GM11168 (cell line): ENCODE measurements around the gene CCDC47.

Experiments used
- in situ Hi-C: fragments of 300-500 bp; cut with MboI; formaldehyde crosslinking; loops from one replicate; pipeline ENCODE4 v1.12.0; 2022; ENCODE audit warnings: low sequenced_read_pairs; ENCODE audit not compliant: unreplicated experiment

CCDC47 gene

DNA sequence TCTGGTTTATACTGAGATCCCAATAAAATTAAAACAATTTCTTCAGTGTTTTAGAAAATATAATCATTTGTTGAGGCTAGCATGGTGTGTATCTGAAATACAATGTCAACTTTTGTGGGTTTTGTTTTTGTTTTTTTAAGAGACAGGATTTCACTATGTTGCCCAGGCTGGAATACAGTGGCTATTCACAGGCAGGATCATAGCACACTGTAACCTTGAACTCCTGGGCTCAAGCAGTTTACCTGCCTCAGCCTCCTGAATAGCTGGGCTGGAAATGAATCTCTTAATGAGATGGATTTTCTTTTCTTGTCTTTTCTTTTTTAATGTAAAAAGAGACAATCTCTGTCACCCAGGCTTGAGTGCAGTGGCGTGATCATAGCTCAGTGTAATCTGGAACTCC, 12.7 kb upstream of the CCDC47 start:
- in situ Hi-C loops: no loop called here

DNA sequence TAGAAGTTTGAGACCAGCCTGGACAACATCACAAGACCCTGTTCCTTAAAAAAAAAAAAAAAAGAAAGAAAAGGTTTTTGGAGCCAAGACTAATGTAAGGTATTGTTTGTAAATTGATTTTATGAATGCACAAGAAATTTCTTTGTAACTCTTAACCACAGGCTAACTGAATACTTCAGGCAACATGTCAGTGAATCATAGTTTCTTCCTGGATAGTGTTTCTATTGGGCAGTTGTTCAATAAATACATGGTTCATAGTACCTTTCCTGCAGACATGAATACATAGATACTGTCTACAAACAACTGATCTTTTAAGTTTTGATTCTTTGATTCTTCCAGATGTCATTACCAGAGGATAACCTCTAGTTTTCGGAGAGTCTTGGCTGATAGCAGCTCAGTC, 12.2 kb upstream of the CCDC47 start:
- in situ Hi-C loops: no loop called here

DNA sequence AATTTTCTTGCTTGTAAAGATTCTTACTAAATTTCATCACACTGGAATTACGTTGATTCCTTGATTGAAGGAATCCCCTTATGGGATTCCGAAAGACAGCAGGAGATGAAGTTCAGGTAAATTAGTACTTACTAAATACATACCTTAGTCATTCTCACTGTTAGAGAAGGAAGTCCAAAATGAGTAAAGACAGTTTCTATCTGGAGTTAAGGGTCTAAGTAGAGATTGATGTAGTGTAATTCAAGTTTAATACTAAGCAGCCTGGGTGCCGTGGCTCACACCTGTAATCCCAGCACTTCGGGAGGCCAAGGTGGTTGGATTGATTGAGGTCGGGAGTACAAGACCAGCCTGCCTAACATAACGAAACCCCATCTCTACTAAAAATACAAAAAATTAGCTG, 10.1 kb upstream of the CCDC47 start:
- in situ Hi-C loops: no loop called here

DNA sequence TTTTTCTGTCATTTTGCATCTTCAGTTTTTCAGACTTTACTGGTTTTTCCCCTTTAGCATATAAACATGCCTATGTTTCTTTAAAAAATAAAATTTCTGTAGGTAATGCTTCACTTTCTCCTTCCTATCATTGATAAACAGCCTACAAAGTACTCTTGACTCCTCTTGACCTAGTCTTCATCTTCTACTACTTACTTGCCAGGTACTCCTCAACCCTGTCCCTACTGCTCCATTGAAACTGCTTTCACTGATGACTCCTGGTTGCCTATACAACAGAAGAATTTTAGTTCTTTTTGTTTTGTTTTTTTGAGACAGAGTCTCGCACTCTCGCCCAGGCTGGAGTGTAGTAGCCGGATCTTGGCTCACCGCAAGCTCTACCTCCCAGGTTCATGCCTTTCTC, 7.5 kb upstream of the CCDC47 start:
- in situ Hi-C loops: no loop called here

DNA sequence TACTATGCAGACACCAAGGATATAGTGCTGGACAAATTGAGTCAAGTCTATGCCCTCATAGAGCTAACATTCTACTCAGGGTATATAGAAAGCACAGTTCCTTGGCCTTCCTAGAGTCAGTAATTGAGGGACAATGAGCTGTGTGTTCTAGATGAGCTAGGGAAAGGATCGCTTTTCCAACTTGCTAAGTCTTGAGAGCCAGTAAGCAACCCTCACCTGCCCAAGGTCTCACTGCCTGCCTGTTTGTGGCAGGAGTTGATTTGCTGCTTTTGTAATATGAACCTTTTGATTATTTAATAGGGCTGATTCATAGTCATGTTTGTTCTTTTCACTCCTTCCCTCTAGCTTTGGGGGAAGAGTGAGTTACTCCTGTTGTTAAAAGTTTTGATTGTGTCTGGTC, 7.1 kb upstream of the CCDC47 start:
- in situ Hi-C loops: no loop called here

DNA sequence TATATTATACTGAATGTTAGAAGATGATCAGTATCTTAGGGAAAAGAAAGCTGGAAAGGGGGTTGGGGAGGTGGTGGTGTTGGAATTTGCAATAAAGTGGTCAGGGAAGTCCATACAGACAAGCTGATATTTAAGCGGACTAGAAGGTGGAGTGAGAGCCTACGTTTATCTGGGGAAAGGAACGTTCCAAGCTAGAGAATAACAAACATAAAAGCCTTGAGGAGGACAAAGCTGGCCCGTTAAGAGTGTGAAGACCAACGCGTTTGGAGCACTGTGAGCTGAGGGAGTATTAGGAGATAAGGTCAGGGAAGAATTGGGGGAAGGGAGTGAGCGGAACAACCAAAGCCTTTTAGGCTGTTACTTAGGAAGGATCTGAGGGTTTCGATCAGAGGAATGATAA, 2.0 kb upstream of the CCDC47 start:
- in situ Hi-C loops: no loop called here

DNA sequence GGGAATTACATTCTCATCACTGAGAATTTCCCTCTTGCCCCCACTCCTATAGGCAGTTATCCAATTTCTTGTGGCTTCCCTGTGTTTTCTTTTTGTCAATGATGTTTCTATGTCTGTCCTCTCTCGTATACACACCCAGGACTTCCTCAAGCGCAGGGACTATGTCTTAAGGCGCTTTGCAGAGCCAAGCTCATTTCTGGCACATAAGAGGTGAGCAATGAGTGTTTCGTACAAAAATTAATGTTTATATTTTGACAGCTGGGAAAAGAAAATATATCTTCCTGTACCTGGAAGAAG, 1.5 kb upstream of the CCDC47 start:
- in situ Hi-C loops: no loop called here

DNA sequence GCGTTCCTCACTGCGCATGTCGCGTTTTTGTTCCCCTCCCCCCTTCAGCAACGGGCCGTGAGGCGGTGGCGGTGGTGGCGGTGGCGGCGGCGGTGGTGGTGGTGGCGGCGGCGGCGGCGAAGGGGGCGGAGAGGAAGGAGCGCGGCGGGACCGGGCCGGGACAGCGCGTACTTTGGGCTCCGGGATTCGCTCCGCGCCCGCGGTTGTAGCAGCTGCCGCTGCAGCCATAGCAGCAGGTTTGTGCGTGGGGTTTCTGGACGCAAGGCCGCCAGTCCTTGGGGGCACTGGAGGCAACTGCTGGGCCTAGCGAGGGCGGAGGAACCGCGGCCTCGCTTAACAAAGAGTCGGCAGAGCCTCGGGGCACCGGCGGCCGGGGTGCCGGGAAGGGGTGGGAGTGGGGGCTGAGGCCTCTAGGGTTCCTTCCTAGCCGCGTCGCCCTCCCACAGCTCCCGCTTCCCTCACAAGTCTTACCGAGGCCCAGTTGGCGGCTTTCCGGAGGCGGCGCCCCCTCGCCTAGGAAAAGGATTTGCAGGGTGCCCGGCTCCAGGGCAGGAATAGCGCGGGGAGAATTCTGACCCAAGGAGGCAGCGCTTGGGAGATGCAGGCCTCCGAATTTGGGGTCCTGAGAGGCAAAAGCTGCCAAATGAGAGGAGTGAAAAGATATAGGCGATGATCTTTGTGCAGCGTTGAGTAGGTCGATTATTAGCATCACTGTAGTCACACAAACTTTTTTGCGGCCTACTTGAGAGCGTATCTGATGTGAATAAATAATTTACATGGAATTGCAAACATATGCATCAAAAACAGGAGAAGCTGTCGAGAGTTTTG, 958 bp upstream of the CCDC47 start, which contains the start of gene DDX42:
TSS of gene DDX42 (plus strand) at position 30 of the 828 bp plus-strand sequence. CDS start 12,880 bp downstream, outside the sequence.
- in situ Hi-C loops: no loop called here

DNA sequence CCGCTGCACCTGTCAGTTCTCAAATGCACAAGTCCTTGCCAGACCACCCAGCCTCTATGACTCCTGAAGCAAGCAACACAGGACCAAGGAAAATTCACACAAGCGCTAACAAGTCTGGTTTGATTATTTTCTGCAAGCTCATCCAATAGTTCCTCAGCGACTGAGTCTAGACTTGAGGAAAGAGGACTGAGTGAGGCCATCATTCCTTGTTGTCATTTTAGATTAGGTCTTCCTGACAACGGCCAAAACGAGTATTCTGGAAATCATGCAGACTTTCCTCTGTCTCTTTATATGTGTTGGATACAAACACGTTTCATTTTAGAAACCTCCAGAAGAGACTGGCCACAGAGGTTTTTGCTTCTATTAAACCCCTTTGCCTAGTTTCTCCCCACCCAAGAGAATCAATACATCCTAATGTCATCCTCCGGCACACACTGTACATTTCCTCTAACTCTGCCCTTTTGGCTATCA, 561 bp downstream of the CCDC47 start:
- in situ Hi-C loops: no loop called here

DNA sequence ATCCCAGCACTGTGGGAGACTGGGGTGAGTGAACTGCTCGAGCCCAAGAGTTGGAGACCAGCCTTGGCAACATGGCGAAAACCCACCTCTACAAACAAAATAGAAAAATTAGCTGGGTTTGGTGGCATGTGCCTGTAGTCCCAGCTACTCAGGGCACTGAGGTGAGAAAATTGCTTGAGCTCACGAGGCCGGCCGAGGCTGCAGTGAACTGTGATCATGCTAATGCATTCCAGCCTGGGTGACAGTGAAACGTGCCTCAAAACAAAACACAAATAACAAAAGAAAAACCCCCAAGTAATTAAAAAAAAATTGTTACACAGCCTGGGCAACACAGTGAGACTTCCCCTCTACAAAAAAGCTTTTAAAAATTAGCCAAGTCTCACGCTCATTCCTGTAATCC, 5.0 kb downstream of the CCDC47 start:
- in situ Hi-C loops: no loop called here

DNA sequence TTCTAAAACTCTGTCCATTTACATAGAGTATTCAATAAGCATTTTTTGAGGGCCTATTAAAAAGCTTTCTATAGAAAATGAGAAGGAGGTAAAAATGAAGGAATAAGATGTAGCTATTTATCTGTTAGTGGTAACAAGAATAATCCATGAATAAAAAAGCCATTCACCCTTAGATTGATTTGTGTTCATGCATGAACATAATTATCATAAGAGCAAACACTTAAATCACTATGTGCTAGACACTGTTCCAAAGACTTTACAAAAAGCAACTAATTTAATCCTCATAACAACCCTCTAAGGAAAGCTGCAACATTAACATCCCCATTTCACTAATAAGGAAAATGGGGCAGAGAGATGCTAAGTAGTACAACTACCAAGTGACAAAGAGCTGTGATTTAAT, 6.6 kb downstream of the CCDC47 start:
- in situ Hi-C loops: no loop called here

DNA sequence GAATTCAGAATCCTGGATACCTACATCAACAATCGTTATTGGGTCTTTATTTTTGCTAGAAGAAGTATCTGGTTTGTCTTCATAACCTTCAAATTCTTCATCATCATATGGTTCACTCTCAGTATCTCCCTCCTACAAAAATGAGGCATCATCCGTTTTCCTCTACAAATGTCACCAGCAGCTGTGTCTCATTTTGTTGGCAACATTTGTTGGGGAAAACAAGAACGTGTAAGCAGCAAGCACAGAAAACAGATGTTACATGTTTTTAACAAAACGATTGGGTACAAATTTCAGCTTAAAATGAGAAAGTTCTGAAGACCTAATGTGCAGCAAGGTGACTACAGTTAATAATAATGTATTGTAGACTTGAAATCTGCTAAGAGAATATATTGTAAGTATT, 8.7 kb downstream of the CCDC47 start:
- in situ Hi-C loops: no loop called here

DNA sequence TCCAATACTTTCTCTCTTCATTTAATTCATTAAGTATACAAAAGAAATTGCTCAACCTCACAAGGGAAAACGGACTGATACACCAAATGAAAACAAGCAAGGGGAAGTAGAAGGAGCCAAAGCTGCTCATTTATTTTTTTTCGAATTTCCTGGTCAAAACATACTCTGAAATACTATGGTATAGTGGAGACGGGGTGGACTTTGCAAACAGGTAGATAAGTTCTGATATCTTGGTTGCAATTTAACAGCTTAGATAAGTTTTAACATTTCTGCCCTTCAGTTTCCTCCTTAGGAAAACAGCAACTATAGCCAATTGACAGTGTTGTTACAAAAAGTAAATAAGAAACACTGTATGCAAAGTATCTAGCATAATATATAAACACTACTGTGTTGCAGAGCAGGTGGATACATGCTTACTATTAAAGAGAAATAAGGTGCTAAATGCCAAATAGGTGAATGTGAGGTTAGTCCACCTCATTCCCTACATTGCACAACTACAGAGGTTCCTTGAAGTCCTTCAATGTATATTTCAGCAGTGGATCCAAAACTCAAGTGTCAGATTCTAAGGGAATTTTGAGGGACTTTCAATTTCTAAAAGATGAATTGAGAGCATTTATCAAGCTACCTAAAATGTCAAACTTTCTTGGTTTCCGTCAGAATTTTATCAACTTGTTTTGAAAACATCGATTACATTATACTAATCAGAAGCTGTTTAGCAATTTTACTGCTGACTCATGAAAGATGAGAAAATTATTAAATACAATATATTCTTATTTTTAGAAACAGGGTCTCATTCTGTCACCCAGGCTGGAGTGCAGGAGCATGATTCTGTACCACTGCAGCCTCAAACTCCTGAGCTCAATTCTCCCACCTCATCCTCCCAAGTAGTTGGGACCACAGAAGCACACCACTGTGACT, 11.0 kb downstream of the CCDC47 start:
- in situ Hi-C loops: no loop called here

DNA sequence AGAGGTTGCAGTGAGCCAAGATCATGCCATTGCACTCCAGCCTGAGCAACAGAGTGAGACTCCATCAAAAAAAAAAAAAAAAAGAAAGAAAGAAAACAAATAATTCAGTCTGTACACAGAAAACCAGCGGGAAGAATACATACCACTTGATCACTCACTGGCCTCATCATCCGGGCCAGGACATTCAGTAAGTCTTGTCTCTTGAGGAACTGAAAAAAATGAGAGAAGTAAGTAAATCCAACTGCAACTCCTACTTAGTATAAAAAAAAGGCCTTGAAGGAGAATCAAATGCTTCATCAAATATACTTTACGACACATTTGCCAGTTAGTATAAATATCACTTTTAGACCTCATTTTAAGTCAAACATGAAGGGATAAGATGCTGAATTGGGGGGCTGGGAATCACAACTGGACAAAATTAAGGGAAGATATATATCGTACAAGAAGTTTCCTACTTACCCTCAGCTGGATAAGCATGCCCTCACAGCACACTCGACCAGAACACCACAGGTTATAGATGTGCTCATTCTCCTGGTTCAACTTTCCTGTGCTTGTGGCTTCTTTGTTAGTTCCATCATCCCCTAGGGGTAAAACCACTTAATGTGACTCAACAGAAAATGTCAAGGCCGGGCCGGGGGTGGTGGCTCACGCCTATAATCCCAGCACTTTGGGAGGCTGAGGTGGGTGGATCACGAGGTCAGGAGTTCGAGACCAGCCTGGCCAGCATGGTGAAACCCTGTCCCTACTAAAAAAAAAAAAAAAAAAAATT, 12.4 kb downstream of the CCDC47 start:
- in situ Hi-C loops: no loop called here

DNA sequence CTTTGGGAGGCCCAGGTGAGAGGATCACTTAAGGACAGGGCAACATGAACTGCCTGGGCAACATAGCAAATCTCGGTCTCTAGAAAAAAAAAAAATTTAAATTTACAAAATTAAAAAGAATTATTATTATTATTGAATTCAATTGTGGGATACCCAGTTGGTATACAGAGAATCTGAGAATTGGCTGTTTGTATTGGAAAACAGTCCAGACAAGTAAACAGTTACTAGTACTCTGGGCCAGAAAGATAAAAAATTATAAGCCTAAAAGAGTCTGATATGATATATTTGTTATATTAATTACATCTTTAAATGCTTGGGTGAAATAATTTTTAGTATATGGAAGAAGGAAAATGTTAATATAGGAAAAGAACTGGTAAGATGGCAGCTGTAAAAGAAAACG, 15.0 kb downstream of the CCDC47 start:
- in situ Hi-C loops: no loop called here

DNA sequence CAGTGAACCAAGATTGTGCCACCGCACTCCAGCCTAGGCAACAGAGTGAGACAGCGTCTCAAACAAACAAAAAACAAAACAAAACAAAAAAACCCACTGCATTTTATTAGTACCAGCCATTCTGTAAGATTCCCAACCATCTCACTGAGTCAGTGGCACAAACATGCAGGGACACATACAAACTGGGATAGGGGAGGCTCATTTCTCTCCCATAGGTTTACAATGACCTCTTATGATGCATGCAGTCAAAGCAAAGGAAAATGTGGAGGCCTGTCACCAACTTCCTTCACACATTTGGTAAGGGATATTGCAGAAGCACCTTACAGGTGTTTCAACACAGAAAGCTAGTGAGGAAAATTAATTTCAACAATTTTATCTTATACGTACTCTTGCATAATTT, 19.4 kb downstream of the CCDC47 start:
- in situ Hi-C loops: no loop called here

DNA sequence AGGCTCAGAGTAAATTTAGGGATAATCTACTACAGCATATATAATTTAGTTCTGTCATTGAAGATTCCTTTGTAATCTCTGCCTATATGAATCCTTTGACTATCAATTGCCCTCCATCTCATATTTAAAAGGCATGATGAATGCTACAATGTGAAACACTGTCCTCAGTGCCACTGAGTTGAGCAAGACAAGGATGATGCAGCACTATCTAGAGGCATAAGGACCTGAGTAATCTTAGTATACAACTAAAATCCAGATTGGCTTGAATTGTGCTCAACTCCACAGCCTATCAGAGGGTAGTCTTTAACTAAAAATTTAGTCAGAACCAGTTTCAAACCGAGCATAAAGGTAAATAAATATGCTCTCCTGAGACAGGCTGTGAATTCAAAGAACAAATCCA, 20.2 kb downstream of the CCDC47 start:
- in situ Hi-C loops: no loop called here

DNA sequence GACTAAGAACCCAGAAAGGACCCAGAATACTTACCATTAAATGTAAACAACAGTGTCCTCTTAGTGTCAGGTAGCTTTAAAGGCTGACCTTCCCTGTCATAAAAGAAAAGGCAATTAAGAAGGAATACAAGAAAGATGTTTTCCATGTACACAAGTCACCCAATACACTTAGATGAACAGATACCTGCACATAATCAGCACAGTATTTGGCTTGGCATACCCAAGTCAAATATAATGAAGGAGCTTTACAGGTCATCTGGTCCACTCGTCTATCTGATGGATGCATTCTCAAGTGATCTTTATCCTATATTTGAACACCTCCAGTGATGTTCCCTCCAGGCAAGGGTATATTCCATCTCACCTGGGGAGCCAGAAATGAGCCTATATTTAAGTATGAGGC, 20.7 kb downstream of the CCDC47 start:
- in situ Hi-C loops: no loop called here

DNA sequence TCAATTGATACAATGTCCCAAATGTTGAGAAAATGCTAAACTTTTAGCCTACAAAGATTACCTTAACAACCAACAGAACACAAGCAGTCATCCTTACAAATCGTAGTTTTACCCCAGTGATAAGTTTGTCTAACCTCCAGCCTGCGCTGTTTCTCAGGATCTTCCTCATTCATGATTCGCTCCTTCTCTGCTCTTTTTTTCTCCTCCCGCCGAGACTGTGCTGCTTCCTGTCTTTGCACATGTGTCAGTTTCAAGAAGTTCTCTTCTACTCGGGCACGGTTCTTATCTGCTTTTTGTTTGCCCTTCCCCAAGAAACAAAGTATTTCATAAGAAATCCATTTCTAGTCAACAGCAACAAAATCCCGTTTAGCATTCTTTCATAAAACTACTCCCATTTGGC, 21.6 kb downstream of the CCDC47 start:
- in situ Hi-C loops: no loop called here

DNA sequence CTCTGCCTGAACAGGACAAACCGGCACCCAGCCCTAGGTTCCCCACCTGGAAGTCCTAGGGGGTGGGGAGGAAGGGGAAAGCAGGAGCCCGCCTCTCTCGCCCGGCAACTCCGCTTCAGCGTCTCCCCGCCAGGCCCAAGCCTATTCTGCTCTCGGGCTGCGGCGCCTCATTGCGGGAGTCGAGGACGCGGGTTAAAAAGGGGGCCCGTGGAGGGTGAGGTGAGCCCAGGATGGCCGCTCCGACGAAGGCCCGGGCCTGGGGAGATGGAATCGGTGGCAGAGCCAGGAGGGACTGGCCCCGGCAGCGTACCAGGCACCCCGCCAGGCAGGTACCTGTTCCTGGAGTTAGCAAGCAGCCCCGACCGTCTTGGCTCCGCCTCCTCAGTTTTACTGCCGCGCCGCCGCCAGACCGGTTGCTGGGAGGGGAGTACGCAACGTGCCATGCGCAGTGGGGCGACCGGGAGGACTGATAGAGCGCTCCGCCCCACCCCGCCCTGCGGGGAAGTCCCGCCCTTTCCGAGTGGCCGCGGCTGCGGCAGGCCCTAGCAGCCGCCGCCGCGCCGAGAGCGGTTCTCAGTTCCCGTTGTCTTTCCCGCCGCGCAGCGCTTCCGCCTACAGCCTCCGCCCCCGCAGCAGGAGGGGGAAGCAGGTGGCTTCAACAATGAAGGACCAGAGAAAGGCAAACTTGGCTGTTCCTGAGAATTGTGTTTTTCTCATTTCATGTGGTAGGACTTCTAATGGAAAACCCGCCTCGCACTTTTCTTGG, 31.8 kb downstream of the CCDC47 start, which contains the start of gene STRADA:
TSS of gene STRADA (minus strand) at position 392 of the 766 bp plus-strand sequence. CDS start 13,430 bp downstream, outside the sequence.
- in situ Hi-C loops: no loop called here
